Hematopoietic multipotent progenitor cell treated with erythropoietin and hydrocortisone succinate and interleukin-3 and kit ligand, for 4 days (in vitro differentiated cells): Measurements from ENCODE around the gene SOX13.
A peak's percentile ranks its signal among the peaks of the same experiment; 100 is the strongest.

Source experiments
- DNase-seq: peaks from one replicate; pipeline ENCODE4 v3.0.0-alpha.2; 2015

The SOX13 gene

DNA sequence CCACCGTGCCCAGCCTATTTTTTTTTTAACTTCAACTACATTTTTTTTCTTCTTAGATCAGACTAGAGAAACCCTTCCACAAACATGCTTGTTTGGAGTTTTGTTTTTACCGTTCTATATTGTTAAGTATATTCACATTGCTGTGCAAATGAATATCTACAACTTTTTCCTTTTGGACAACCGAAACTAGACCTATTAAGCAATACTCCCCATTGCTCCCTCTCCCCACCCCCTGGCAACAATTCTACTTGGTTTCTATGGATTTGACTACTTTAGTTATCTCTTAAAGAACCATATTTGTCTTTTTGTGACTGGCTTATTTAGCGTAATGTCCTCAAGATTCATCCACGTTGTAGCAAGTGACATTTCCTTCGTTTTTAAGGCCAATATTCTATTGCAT is 59.8 kb downstream of the SOX13 start:
- DNase-seq = no peak

DNA sequence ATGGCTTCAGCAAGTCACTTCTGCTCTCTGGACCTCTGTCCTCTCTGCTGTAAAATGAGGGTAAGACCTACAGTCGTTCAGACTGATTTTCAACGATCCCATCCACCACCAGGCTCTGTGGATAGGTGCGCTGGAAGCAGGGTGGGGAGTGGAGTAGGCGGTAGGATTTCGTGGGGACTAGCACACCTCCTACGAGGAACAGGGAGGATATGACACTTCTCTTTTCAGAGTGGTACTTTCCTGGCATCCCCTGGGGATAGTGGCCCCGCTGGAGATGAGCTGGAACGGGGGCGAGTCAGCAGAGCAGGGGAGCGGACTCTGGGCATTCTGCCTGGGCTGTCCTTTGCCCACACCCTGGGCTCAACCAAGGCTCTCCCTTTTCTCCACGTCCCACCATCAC is 61.2 kb downstream of the SOX13 start:
- no peak for DNase-seq

DNA sequence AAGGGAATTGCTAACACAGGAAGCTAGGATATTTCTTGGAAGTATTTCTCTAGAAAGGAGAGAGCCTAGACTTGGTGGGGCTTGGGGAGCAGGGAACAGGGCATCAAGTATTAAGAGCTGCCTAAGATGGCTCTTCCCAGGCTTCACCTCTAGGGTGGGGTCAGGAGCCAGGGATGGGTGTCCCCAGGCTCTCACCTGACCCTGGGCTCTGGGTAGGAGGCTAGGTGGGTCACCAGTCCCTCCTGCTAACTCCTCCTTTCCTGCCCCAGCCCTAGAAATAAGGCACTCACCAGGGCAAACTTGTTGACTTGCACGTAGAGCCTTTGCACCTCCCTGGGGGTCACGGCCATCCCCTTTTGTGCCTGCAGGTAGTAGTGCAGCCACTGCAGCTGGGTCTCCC is 63.9 kb downstream of the SOX13 start:
- DNase-seq = no peak

DNA sequence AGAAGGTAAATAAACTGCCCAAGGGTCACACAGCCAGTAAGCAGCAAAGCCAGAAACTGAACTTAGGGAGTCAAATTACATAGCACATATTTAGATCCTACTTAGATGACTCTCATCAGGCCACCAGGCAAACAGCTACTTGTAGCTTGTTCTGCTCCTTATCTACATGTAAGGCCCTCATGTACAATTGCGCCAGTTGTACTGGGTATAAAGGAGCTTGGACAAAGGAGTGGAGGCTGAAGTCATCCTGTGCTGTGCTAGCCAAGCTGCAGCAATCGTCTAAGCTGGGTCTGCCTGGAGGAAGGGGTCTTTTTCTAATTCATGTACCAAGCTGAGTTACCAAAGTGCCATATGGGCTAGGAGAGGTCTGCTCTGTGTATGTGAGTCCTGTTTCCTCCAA is 66.2 kb downstream of the SOX13 start:
- DNase-seq = no peak

DNA sequence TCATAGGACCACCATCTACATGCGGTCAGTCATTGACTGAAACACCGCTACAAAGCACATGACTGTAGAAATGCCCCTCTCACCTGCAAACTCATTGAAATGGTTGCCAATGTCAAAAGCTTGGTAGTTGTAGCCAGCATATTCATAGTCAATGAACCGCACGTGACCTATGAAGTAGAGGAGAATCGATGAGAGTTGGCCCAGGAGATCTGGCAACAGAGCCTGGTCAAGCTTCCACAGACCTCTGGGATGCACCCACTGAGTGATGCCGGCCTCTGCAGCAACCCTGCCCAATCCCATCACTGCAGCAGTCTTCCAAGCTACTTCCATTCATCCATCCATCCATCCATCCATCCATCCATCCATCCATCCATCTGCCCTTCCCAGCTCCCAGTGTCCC is 67.0 kb downstream of the SOX13 start:
- DNase-seq = no peak

DNA sequence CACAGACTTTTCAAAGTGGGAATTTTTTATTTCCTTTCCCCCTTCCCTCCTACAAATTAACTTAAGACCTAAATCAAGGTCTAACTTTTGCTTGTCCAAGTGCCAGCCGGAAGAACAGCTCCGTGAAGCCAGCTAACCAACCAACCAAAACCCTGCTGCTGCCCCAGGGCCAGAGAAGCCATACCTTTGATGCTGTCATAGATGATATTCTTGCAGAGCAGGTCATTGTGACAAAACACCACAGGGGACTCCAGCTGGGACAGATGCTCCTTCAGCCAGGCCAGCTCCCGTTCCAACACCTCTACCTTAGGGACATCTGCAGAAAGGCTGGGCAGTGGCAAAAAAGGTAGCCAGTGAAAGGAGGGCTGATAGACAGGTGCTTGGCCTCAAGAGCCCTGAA is 68.2 kb downstream of the SOX13 start:
- no peak for DNase-seq

DNA sequence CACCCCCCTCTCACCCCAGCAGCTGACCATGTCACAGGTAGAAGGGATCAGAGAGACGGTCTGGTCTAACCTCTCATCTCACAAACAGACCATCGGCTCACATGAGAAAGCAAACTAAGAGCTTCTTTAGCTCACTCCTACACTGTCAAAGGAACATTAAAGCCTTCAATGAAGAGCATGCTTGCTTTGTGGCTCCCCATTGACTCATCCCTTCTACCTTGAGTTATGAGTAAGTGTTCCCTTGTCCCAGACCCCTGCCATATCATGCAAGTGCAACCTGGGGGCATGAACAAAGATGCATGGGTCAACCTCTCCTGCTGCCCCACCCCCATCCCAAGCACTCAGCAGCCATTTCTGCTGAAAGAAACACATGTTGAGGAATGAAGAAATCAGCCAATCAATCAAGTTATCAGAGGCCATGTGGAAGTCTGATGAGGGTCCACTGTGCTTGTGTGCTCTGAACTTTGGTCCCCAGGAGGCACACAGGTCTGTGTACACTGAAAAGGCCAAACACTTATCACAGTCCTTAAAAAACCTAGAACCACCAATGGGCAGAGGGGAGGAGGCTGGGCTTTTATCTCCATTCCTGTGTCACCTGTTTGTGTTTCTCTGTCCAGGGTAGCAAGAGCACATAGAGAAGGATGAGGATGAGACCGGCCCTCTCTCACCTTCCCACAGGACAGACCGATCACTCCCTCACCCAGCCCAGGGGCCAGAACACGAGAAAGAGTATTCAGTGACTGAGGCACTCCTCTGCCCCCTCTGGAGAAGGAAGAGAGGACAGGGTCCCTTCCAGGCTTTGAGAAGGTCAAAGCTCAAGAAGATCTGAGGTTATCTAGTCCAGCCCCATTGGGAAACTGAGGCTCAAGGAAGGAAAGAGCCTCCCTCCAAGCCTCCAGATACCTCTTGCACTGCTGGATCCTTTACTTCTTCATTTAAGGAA is 69.4 kb downstream of the SOX13 start:
- no peak for DNase-seq

DNA sequence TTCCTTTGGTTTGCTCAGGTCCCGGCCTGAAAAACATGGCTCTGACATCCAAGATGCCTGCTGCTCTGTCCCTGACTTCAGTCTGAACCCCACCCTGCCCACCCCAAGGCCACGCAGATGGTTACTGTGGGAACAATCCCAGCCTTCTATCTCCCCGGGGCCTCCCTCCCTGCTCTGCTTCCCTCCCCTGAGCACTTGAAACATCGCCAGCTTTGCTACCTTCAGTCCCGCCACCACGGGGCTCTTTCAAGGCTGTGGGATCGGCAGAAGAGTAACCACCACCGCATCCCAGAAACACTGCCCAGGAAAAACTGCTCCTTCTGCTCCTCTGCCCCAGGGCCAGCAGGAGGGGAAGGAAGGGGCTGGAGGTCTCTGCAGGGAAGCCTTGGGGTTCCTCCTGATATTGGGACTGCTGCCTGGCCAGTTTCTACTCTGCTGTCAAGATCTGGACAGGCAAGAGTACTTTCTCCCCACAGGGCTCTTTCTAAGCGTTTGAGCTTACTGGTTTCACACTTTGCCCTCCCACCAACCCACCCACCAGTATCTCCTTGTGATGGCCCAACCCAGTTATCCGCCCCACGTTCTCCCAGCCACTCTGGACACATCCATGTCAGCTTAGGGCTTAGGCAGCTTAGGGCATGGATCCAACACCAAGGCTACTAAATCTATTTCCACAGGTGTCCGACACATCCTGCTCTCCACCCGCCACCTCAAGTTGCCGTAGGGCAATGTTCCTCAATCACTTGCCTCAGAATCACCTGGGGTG is 70.5 kb downstream of the SOX13 start:
- DNase-seq = no peak

DNA sequence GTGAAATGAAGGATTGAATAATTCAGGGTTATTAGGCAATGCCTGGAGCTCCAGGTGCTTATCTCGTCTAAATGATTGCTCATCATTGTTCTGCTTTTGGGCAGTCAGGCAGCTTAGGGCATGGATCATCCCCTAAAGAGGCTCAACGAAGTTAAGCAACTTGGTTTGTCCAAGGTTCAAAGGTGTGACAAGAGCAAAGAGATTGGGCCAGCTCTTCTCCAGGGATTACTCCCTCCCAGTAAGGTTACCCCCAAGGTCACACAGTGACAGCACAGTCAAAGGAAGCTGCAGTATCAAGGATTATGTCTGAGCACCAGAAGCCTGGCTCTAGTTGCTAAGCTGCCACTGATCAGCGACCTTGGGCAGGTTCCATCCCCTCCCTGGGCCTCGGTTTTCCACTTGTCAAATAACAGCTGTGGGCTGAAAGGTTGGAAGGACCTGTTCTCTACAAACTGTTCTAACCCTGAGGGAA is 72.2 kb downstream of the SOX13 start:
- peak; percentile 40 for DNase-seq

DNA sequence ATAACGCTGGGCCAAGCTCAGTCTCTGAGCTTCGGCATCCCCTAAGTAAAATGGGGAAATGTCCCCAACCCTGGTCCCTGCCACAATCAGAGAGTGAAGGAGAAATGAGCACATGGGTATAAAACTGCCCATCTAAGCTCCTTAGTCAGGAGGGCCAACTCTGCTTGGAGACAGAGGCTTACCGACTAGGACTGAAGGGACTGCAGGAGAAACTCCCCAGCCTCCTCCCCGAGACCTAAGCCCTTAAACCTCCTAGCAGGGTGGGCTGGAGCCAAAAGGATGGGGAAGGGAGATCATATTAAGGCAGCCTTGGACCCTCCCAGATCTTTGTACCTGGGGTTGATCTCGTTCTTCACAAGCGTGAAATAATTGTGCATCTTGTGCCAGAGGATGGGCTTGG is 73.4 kb downstream of the SOX13 start:
- no peak for DNase-seq

DNA sequence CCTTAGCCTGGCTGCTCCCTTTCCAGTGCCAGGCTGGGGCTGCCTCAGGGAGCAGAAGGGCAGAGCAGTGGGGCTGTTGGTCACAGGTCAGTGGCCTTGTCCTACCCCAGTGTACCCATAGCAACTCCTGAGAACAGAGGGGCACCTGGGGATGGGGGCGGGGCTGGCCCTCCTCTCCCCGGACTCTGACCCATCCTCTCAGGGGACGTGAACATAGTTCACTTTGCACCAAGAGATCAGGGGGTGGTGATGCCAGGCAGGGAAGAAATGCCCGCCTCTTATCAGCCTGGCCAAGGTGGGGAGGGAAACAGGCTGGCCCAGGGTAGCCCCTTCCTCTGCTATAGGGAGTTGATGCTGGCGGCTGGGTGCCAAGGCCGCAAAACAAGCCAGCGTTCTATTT is 74.0 kb downstream of the SOX13 start:
- DNase-seq = no peak

DNA sequence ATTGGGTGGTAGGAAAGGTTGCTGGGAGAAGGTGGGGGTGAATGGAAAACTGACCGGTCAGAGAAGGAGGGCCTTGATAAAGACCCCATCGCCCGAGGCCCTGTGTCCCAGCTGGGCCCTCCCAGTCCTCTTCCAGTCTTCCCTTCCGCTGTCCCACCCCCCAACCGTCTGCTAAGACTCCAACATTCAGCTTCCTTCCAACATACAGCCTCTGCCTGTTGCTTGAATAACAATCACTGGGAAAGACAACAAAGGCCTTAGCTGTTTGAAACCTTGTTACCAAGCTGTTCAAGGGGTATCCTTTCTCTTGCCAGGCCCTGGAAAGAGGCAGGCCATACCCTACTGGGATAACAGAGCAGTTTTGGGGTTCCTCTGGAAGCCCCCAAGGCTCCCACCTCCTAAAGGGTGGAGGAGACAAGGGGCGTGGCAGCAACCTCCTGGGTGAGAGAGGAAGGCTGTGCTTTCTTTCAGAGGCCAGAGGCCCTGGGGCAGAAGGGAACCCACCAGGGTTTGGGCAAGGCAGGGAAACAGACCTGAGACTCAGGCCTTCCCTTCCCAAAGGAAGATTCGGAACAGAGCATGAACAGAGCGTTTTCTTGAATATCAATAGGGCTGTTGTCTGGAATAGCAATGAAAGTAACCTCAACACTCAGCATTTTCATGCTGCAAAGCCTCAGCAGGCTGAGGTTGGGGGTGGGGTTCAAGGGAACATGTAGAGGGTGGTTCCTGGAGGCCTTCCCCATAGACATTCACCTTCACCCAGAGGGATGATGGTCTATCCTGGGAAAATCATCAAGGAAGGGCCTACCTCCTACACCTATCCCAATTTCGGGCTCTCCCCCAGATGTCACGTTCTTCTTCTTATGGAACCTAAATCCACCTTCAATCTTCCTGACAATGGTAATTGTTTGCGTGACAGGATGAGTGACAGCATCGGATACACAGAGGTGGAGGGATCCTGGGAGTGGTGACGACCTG is 74.8 kb downstream of the SOX13 start:
- no peak for DNase-seq

DNA sequence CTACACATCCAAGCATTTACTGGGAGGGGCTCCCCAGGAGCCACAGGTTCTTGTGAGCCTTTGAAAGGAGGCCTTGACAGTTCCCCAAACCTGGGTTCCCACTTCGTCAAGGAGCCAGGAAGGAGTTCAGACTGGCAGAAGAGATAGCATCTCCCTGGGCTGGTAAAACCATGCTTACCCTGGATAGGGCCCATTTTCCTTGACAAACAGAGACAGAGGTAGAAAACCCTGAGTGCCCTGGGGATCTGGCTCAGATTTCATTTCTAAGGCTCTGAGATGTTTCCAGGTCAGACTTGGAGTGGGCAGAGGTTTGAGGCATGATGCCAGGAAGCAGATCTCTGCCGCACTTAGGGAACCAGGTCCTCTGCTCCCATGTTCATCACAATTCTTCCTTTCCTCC is 76.2 kb downstream of the SOX13 start:
- no peak for DNase-seq

DNA sequence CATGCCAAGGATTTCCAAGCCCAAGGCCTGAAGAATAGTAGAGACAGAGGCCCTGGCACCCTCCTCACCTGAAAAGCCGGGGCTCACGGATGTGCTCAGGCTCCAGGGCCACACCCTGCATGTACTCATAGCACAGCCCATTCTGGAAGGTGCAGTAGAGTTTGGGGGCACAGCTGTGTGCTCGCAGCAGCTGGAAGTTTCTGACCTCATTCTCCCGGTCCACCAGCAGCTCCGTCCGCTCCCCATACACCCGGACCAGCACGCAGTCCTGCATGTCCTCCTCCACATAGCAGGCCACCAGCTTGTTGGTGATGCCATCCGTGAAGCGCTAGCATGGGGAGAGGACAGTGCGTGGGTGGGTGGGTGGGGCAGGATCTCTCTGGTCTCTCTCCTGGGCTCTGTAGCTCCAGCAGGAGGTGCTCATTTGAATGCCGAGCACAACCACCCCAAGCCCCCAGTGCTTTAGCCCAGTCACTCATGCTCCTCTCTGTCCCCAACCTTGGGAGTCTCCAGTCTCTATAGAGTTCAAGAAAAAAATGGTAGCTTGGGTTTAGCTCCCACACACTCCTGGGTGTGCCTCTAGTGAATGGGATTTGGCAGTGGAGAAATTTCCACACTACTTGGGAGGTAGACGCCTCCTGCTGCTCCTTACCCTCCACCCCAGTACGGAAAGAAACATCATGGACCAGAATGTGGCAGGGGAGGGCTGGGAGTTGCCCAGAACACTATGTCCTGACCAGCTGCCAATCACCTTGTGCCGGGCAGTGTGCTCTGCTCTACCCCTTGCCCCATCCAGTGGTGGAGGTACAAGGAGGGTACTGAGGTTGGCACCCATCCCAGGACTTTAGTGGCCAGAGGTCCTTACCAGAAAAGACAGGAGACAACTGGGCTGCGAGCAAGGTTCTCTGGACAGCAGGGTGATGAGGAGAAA is 77.0 kb downstream of the SOX13 start:
- DNase-seq = no peak

DNA sequence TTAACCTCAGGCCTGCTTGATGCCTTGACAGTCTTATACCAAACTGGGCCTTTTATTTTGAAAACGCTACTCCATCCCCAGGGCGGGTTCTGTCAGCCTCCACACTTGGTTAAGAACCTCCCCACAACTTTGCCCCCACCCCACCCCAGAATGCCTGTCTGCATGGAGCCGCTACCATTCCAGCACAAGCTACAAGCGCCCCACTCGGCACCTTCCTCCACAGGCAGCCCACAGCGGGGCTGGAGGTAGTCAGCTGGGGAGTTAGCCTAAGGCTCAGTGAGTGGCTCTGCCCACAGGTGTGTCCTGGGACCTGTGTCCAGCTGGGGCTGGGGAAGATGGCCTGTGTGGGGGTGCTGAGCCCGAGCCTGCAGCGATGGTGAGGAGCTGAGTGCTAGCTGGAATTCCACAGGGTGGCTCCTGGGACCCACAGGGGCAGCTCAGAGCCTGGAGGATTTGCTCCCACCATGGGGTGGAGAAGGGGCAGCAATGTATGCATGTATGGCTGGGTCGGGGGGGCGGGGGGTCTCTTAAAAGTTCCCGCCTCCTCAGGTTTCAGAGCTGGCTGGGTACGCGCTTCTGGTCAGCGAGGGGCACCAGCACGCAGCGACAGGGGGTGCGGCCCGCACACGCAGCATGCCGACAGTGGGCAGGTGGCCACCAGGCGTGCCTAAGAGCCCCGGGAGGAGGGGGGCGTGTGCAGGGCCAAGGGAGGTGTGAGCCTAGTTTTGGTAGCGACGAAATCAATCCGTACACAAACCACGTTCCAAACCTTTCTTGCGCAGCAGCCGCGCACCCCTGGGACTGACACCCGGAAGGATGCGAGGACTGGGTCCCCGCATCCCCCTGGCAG is 78.0 kb downstream of the SOX13 start:
- peak; percentile 23 for DNase-seq

DNA sequence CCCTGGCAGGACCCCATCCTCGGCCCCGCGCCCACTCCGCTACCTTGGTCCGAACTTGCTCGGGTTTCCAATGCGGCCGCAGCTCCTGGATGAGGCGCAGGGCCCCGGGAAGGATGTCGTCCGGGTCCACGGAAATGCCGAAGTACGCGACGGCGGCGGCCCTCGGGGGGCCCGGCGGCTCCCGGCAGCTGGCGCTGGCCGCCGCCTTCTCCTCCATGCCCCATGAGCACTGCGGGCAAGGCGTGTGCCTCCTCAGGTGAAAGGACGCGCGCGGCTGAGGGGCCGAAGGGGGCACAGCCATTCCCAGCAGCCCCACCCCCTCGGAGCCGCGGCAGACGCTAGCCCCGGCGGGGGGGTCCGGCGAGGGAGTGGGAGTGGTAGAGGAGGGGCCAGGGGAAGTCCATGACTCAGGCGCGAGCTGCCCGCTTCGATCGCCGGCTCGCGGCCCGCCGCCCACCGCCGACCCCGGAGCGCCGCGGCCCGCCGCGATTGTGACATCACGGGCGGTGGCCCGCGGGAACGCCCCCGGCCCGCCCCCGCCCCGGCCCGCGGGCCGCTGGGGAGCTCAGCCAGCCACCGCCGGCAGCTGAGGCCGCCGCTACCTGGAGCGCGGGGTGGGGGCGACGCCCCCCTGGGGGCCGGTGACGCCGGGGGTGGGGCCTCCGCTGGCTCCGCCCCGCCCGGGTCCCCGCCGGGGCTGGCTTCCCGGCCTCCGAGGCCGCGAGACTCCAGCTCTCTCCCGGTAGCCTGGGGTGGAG is 78.8 kb downstream of the SOX13 start, which contains the start of gene ETNK2:
Gene ETNK2, minus strand, starts transcription at position 493 of the 758 bp plus-strand sequence. Its CDS starts 192 bp downstream, at position 301.
- peak; percentile 33 for DNase-seq

DNA sequence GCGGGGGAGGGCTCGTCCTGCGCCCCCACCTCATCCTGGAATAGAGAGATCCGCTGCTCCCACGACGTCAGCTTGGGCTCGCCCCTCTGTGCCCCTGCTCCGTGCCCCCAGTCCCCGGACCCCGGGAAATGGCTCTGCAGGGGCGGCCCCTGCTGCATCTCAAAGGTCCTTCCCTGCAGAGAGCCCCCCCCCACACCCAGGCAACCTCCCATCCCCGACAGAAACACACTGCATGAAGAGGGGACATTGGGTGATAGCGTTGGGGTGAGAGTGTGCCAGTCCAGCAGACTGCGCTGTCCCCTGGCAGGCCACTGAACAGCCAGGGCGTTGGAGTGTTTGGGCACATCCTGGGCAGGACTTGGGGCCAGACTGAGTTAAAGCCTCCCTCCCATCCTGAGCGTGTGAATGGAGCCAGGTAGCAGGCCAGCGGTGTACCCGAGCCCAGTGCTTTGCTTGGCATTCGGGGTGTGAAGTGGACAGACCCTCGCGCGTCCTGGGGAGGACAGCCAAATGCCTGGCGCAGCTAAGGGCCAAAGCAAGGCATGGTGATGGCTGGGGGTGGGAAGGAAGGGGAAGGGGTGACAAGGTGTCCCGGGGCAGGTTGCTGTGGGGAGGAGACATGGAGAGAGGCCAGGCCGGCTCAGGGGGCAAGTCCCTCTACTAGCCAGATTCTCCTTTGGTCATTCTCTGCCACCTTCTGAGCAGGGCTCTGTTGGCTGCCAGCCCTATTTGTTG is 79.6 kb downstream of the SOX13 start:
- no peak for DNase-seq

DNA sequence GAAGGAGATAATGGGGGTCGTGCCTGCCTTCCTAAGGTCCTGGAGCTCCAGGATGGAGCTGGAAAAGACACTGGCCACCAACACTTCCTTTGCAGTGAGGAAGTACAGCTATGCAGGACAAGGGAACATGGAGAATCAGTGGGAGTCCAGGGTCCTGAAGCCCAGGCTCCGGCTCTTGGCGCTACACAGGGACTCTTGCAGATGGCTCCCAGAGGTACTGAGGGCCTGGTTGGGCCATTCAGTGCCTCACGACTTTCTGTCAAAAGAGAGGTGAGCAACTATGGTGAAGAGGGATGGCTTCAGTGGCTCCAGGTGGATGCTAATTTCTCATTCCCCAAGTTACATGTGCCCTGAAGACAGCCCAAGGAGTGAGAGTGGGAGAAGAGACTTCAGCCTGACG is 80.8 kb downstream of the SOX13 start:
- DNase-seq = no peak
